SK-N-SH (cell line): ENCODE results near the gene RASL10B. TPM values are rescaled to one million over a fixed set of nuclear protein-coding genes. Genes with fewer than 3 reads are reported as not detected.

Experiments used
- CTCF ChIA-PET: fragments of 300-600, 350-600 bp; formaldehyde crosslinking; extraction: SDS; loops from one replicate; lab custom pipeline; 2021; lab: Yijun Ruan, JAX
- POLR2A ChIA-PET: fragments of 350-600 bp; sonication (Branson Sonifier 250); formaldehyde crosslinking; extraction: SDS; loops from one replicate; lab custom pipeline; 2020; ENCODE audit warnings: antibody characterized with exemption, inconsistent platforms; lab: Yijun Ruan, JAX
- DNase-seq: peaks from one replicate; pipeline ENCODE4 v3.0.0; 2012
- H2AFZ ChIP-seq: fragments of 200-600 bp; sonication (generic); 2 replicates; pipeline ENCODE4 v1.8.1; 2016; ENCODE audit warnings: antibody characterized with exemption, mild to moderate bottlenecking, low read depth
- H3F3A ChIP-seq: fragments of 200-600 bp; sonication (generic); replicated peaks from 2 replicates; pipeline ENCODE3; 2016; ENCODE audit warnings: antibody characterized with exemption, mild to moderate bottlenecking; ENCODE audit not compliant: insufficient read depth
- H3K27ac ChIP-seq, 2 experiments: fragments of 200-500 bp in 1 of 2; fragments of 200-600 bp in 1 of 2; sonication (Bioruptor generic) in 1 of 2; sonication (generic), shearing (Covaris generic) in 1 of 2; 2 replicates each; pipeline versions ENCODE4 v1.5.1 to v1.6.1; 2014 to 2016; ENCODE audit warnings: low read depth in 2 of 2, inconsistent platforms in 1 of 2, low read length in 1 of 2, mild to moderate bottlenecking in 1 of 2, mixed read lengths in 1 of 2
- H3K27me3 ChIP-seq: fragments of 200-600 bp; sonication (generic), shearing (Covaris generic); 2 replicates; pipeline ENCODE4 v1.6.1; 2016; ENCODE audit warnings: mixed run types; ENCODE audit not compliant: insufficient read depth
- H3K36me3 ChIP-seq, 2 experiments: fragments of 200-500 bp in 1 of 2; fragments of 200-600 bp in 1 of 2; sonication (Bioruptor generic) in 1 of 2; sonication (generic) in 1 of 2; replicated peaks in 1 of 2; 2 replicates each; pipeline versions ENCODE3 to v1.5.1; 2014 to 2016; ENCODE audit warnings: low read length in 1 of 2, mild to moderate bottlenecking in 1 of 2; ENCODE audit not compliant: insufficient read depth in 2 of 2, control insufficient read depth in 1 of 2
- H3K4me1 ChIP-seq, 2 experiments: fragments of 200-500 bp in 1 of 2; fragments of 200-600 bp in 1 of 2; sonication (Bioruptor generic) in 1 of 2; sonication (generic), shearing (Covaris generic) in 1 of 2; 2 replicates each; pipeline versions ENCODE4 v1.5.1 to v1.6.1; 2014 to 2016; ENCODE audit warnings: low read depth in 1 of 2, low read length in 1 of 2, mixed run types in 1 of 2; ENCODE audit not compliant: insufficient read depth in 2 of 2, control insufficient read depth in 1 of 2
- H3K4me2 ChIP-seq: fragments of 200-600 bp; sonication (generic), shearing (Covaris generic); 2 replicates; pipeline ENCODE4 v1.6.1; 2017; ENCODE audit warnings: mixed run types
- H3K4me3 ChIP-seq, 2 experiments: fragments of 200-500 bp in 1 of 2; fragments of 200-600 bp in 1 of 2; sonication (Bioruptor generic) in 1 of 2; sonication (generic), shearing (Covaris generic) in 1 of 2; 2 replicates each; pipeline versions ENCODE4 v1.5.1 to v1.8.1; 2014 to 2016; ENCODE audit warnings: low read depth in 2 of 2, inconsistent platforms in 1 of 2, low read length in 1 of 2, mild to moderate bottlenecking in 1 of 2, mixed read lengths in 1 of 2, moderate library complexity in 1 of 2
- H3K79me2 ChIP-seq: fragments of 200-600 bp; sonication (generic); 2 replicates; pipeline ENCODE4 v1.8.1; 2017; ENCODE audit warnings: mild to moderate bottlenecking; ENCODE audit not compliant: insufficient read depth
- H3K9ac ChIP-seq: fragments of 200-600 bp; sonication (generic); 2 replicates; pipeline ENCODE4 v1.6.1; 2017; ENCODE audit warnings: mixed run types
- H3K9me2 ChIP-seq: fragments of 200-600 bp; sonication (generic); 2 replicates; pipeline ENCODE4 v1.6.1; 2017; ENCODE audit warnings: mixed run types
- H3K9me3 ChIP-seq: fragments of 200-600 bp; sonication (generic); 2 replicates; pipeline ENCODE4 v1.6.1; 2017; ENCODE audit warnings: mixed run types, mild to moderate bottlenecking, moderate library complexity
- H4K20me1 ChIP-seq: fragments of 200-600 bp; sonication (generic); 2 replicates; pipeline ENCODE4 v1.6.1; 2017; ENCODE audit warnings: mild to moderate bottlenecking, mixed run types; ENCODE audit not compliant: insufficient read depth
- EP300 ChIP-seq, 2 experiments: IDR thresholded peaks; 2 replicates each; pipeline versions ENCODE4 v1.4.0 to v1.6.1; 2012; ENCODE audit warnings: borderline replicate concordance in 1 of 2, low read depth in 1 of 2, low read length in 1 of 2
- FOXM1 ChIP-seq: IDR thresholded peaks from 2 replicates; pipeline ENCODE4 v1.4.0; 2012; ENCODE audit warnings: low read depth, mild to moderate bottlenecking
- GATA2 ChIP-seq: sonication (generic); formaldehyde crosslinking; IDR thresholded peaks from 2 replicates; pipeline ENCODE4 v1.5.0; 2020; ENCODE audit warnings: mild to moderate bottlenecking, missing genetic modification reagents
- MAX ChIP-seq: IDR thresholded peaks from 2 replicates; pipeline ENCODE4 v1.4.0; 2012; ENCODE audit warnings: low read depth
- MXI1 ChIP-seq: IDR thresholded peaks from 2 replicates; pipeline ENCODE4 v1.6.1; 2012; ENCODE audit warnings: mild to moderate bottlenecking, low read depth, low read length, improper control_type of control experiment
- NFIC ChIP-seq: IDR thresholded peaks from 2 replicates; pipeline ENCODE4 v1.4.0; 2012; ENCODE audit warnings: borderline replicate concordance
- RAD21 ChIP-seq: IDR thresholded peaks from 2 replicates; pipeline ENCODE4 v1.6.1; 2012; ENCODE audit warnings: mild to moderate bottlenecking, low read length
- RCOR1 ChIP-seq: fragments of 150-350 bp; IDR thresholded peaks from 2 replicates; pipeline ENCODE4 v1.6.1; 2017; ENCODE audit warnings: antibody characterized with exemption, low read length
- RFX5 ChIP-seq: IDR thresholded peaks from 2 replicates; pipeline ENCODE4 v1.6.1; 2012; ENCODE audit warnings: mild to moderate bottlenecking, improper control_type of control experiment, low read length
- RXRA ChIP-seq: IDR thresholded peaks from 2 replicates; pipeline ENCODE4 v1.4.0; 2012; ENCODE audit warnings: low read depth, mild to moderate bottlenecking, borderline replicate concordance
- SMC3 ChIP-seq: IDR thresholded peaks from 2 replicates; pipeline ENCODE4 v1.6.1; 2012; ENCODE audit warnings: low read depth, low read length, improper control_type of control experiment
- TEAD4 ChIP-seq: IDR thresholded peaks from 2 replicates; pipeline ENCODE4 v1.4.0; 2012; ENCODE audit warnings: mild to moderate bottlenecking, borderline replicate concordance; ENCODE audit not compliant: insufficient read depth
- YY1 ChIP-seq: IDR thresholded peaks from 2 replicates; pipeline ENCODE4 v1.4.0; 2012; ENCODE audit warnings: low read depth, mild to moderate bottlenecking
- WGBS: methylation state at CpG from one replicate; pipeline ENCODE4 v1.1.6; 2017; ENCODE audit warnings: low lambda C conversion rate; 5-methylcytosine and 5-hydroxymethylcytosine counted together
- polyA plus RNA-seq, 3 experiments: library from polyadenylated mRNA; depleted of rRNA; stranded (reverse); fragments of >200 nt; gene quantifications; 2 replicates each; pipeline ENCODE4 v1.2.3, GENCODE V29; 2012
- TF ChIP-seq, protein P1 (sequence below): IDR thresholded peaks from 2 replicates; pipeline ENCODE4; 2012
- TF ChIP-seq, protein P2 (sequence below): fragments of 200-600 bp; sonication (generic); IDR thresholded peaks from 2 replicates; pipeline ENCODE4 v1.6.1; 2017; ENCODE audit warnings: antibody characterized with exemption, mild to moderate bottlenecking, moderate library complexity
- TF ChIP-seq, protein P3 (sequence below): IDR thresholded peaks from 2 replicates; pipeline ENCODE4 v1.6.1; 2012; ENCODE audit warnings: mild to moderate bottlenecking, low read depth, low read length, moderate library complexity

Gene RASL10B
- polyA plus RNA-seq, 1 of the 3 experiments (the other 2 are of a cell fraction), result 4.2 TPM

GRCh38 chr17:35716897-35717465, 14.5 kb upstream of the RASL10B start:
- Histone ChIP-seq H3K27me3 (no peaks in the 10 kb centered on the region), H3F3A (peaks cover 20% of the 10 kb centered on the region), H3K4me1 (peaks cover 25 to 37% of the 10 kb centered on the region in 2 experiments), H2AFZ (no peak overlapping the region), H3K9ac (no peak overlapping the region), H3K27ac (peak overlapping the region in 1 of 2 experiments; percentile 53; a peak in 1 of 4 replicates), H4K20me1 (0 out of 2 replicates have a peak, but pooled peaks cover 8% of the 10 kb centered on the region), H3K4me3 (no peak overlapping the region), H3K79me2 (peaks cover 5% of the 10 kb centered on the region; the same call in 1 of the 2 replicates), H3K9me3 (no peaks in the 10 kb centered on the region), H3K36me3 (peaks cover 35 to 53% of the 10 kb centered on the region in 2 experiments), H3K4me2 (no peak overlapping the region), H3K9me2 (no peaks in the 10 kb centered on the region)
- POLR2A ChIA-PET, result no interaction called here
- no peak for DNase-seq
- WGBS, result 92% methylated on average over 4 of the region's 4 CpGs
- TF ChIP-seq, protein P1, sequence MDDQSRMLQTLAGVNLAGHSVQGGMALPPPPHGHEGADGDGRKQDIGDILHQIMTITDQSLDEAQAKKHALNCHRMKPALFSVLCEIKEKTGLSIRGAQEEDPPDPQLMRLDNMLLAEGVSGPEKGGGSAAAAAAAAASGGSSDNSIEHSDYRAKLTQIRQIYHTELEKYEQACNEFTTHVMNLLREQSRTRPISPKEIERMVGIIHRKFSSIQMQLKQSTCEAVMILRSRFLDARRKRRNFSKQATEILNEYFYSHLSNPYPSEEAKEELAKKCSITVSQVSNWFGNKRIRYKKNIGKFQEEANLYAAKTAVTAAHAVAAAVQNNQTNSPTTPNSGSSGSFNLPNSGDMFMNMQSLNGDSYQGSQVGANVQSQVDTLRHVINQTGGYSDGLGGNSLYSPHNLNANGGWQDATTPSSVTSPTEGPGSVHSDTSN, result no peak
- no peak for TF ChIP-seq YY1
- TF ChIP-seq FOXM1, result no peak
- no peak for TF ChIP-seq EP300 (IDR thresholded peaks at IDR 0.05; ENCODE audit: borderline replicate concordance in 1 of 2, low read depth in 1 of 2, low read length in 1 of 2)
- no peak for TF ChIP-seq NFIC
- no peak for TF ChIP-seq RAD21
- TF ChIP-seq, protein P2, sequence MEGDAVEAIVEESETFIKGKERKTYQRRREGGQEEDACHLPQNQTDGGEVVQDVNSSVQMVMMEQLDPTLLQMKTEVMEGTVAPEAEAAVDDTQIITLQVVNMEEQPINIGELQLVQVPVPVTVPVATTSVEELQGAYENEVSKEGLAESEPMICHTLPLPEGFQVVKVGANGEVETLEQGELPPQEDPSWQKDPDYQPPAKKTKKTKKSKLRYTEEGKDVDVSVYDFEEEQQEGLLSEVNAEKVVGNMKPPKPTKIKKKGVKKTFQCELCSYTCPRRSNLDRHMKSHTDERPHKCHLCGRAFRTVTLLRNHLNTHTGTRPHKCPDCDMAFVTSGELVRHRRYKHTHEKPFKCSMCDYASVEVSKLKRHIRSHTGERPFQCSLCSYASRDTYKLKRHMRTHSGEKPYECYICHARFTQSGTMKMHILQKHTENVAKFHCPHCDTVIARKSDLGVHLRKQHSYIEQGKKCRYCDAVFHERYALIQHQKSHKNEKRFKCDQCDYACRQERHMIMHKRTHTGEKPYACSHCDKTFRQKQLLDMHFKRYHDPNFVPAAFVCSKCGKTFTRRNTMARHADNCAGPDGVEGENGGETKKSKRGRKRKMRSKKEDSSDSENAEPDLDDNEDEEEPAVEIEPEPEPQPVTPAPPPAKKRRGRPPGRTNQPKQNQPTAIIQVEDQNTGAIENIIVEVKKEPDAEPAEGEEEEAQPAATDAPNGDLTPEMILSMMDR, result no peak
- no peak for TF ChIP-seq SMC3
- TF ChIP-seq RXRA, result no peak
- no peak for TF ChIP-seq MAX
- no peak for TF ChIP-seq TEAD4
- no peak for TF ChIP-seq RFX5
- CTCF ChIA-PET, result interaction anchor here (0.8 to 4.8 kb wide), 3 partner anchors 9 to 30 kb away, joined by 3 to 28 read pairs (median 3); no protein-coding TSS in a partner anchor

DNA sequence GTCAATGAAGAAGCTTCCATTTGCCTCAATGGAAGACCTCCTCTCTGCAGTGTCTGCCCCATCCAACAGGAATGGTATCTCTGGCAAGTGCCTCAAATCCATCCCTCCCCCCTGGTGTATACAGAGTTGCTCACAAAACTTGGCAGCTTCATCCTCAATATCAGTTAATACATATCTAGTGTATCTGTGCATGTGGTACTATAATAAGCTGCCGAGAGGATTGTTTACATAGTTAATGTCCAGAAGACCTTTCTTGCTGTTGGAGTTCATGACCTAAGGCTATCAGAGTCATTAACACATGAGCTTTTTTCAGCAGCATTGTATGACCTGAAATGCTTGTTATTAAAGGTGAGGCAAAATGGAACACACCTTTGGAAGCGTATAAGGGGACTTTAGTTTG, 14.0 kb upstream of the RASL10B start:
- Histone ChIP-seq H2AFZ (no peak overlapping the region), H3K9ac (no peak overlapping the region), H3K79me2 (peaks cover 5% of the 10 kb centered on the region; the same call in 1 of the 2 replicates), H3K27ac (peak overlapping the region in 1 of 2 experiments; percentile 53; a peak in 1 of 4 replicates), H3K9me2 (no peaks in the 10 kb centered on the region), H3K4me1 (peaks cover 22 to 37% of the 10 kb centered on the region in 2 experiments), H3K4me3 (no peak overlapping the region), H3K36me3 (peaks cover 40 to 58% of the 10 kb centered on the region in 2 experiments), H4K20me1 (0 out of 2 replicates have a peak, but pooled peaks cover 8% of the 10 kb centered on the region), H3K4me2 (no peak overlapping the region), H3K9me3 (no peaks in the 10 kb centered on the region), H3F3A (peaks cover 18% of the 10 kb centered on the region), H3K27me3 (no peaks in the 10 kb centered on the region)
- WGBS, result 60% methylated on average over 2 of the region's 2 CpGs
- no peak for DNase-seq
- CTCF ChIA-PET, result interaction anchor here (0.8 to 4.8 kb wide), 4 partner anchors 9 to 30 kb away, joined by 3 to 28 read pairs (median 4); no protein-coding TSS in a partner anchor
- POLR2A ChIA-PET, result no interaction called here
- peak; percentile 34; the same call in 1 of the 2 replicates for TF ChIP-seq MXI1
- peak; percentile 20; the same call in 1 of the 2 replicates for TF ChIP-seq GATA2 (CRISPR knock-in tag)
- no peak for TF ChIP-seq RAD21
- no peak for TF ChIP-seq SMC3
- peak; percentile 15; the same call in 1 of the 2 replicates for TF ChIP-seq RCOR1
- peak in 1 of 2 experiments; percentile 54; a peak in 1 of 4 replicates for TF ChIP-seq EP300 (IDR thresholded peaks at IDR 0.05; ENCODE audit: borderline replicate concordance in 1 of 2, low read depth in 1 of 2, low read length in 1 of 2)
- TF ChIP-seq NFIC, result no peak
- TF ChIP-seq, protein P3, sequence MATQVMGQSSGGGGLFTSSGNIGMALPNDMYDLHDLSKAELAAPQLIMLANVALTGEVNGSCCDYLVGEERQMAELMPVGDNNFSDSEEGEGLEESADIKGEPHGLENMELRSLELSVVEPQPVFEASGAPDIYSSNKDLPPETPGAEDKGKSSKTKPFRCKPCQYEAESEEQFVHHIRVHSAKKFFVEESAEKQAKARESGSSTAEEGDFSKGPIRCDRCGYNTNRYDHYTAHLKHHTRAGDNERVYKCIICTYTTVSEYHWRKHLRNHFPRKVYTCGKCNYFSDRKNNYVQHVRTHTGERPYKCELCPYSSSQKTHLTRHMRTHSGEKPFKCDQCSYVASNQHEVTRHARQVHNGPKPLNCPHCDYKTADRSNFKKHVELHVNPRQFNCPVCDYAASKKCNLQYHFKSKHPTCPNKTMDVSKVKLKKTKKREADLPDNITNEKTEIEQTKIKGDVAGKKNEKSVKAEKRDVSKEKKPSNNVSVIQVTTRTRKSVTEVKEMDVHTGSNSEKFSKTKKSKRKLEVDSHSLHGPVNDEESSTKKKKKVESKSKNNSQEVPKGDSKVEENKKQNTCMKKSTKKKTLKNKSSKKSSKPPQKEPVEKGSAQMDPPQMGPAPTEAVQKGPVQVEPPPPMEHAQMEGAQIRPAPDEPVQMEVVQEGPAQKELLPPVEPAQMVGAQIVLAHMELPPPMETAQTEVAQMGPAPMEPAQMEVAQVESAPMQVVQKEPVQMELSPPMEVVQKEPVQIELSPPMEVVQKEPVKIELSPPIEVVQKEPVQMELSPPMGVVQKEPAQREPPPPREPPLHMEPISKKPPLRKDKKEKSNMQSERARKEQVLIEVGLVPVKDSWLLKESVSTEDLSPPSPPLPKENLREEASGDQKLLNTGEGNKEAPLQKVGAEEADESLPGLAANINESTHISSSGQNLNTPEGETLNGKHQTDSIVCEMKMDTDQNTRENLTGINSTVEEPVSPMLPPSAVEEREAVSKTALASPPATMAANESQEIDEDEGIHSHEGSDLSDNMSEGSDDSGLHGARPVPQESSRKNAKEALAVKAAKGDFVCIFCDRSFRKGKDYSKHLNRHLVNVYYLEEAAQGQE, result no peak
